Thyroid gland (tissue), 4 donors: Measurements from ENCODE around the gene INPP5B. TPM values are rescaled to one million over a fixed set of nuclear protein-coding genes. Genes with fewer than 3 reads are reported as not detected.

Source experiments
- DNase-seq, 2 donors: peaks; one replicate each; pipeline ENCODE4 v3.0.0-alpha.2; 2019
- H3K27ac ChIP-seq, 3 donors: fragments of 200-600 bp; sonication (generic); 1 replicate in 2 of 3; 2 replicates in 1 of 3; pipeline ENCODE4 v1.5.1; 2016 to 2019; ENCODE audit warnings: mild to moderate bottlenecking in 1 of 3, moderate library complexity in 1 of 3
- H3K27me3 ChIP-seq: fragments of 200-600 bp; sonication (generic); one replicate; pipeline ENCODE4 v1.5.1; 2019
- H3K36me3 ChIP-seq, 2 donors: fragments of 200-600 bp; sonication (generic); one replicate each; pipeline ENCODE4 v1.5.1; 2016 to 2019
- H3K4me1 ChIP-seq, 2 donors: fragments of 200-600 bp; sonication (generic); one replicate each; pipeline ENCODE4 v1.5.1; 2017 to 2019
- H3K4me3 ChIP-seq, 3 donors: fragments of 200-600 bp; sonication (generic); replicated peaks in 1 of 3; 1 replicate in 2 of 3; 2 replicates in 1 of 3; pipeline ENCODE4 v1.5.1; 2016; ENCODE audit warnings: mild to moderate bottlenecking in 1 of 3
- H3K9me3 ChIP-seq: fragments of 200-600 bp; sonication (generic); one replicate; pipeline ENCODE4 v1.5.1; 2017
- POLR2A ChIP-seq, 2 donors: fragments of 450-650 bp; IDR thresholded peaks; one replicate each; pipeline ENCODE4 v1.6.1; 2017; ENCODE audit warnings: antibody characterized with exemption in 2 of 2, mild to moderate bottlenecking in 2 of 2, moderate library complexity in 1 of 2
- whole genome bisulfite sequencing, 2 donors: methylation state at CpG; one replicate each; pipeline ENCODE4 v1.1.5; 2017; 5-methylcytosine and 5-hydroxymethylcytosine counted together
- intact Hi-C: fragments of 100-400 bp; cut with DNase I; formaldehyde crosslinking; loops from one replicate; pipeline ENCODE4 v1.15.1; 2023
- total RNA-seq, 4 donors: library from RNA; depleted of rRNA; stranded (reverse); fragments of >200 nt; gene quantifications; one replicate each; pipeline ENCODE4 v1.2.3, GENCODE V29; 2016
- TF ChIP-seq, protein P1 (sequence below), 6 experiments: fragments of 200-600 bp in 3 of 6; fragments of 450-650 bp in 3 of 6; sonication (generic) in 3 of 6; IDR thresholded peaks; one replicate each; pipeline ENCODE4 v1.5.1; 2016 to 2019; ENCODE audit warnings: antibody characterized with exemption in 6 of 6, mild to moderate bottlenecking in 2 of 6, inconsistent platforms in 1 of 6, moderate library complexity in 1 of 6

The INPP5B gene
- total RNA-seq, 4 donors from 2014 or later, result 24.7 to 42.5 (median 30.8) TPM

DNA sequence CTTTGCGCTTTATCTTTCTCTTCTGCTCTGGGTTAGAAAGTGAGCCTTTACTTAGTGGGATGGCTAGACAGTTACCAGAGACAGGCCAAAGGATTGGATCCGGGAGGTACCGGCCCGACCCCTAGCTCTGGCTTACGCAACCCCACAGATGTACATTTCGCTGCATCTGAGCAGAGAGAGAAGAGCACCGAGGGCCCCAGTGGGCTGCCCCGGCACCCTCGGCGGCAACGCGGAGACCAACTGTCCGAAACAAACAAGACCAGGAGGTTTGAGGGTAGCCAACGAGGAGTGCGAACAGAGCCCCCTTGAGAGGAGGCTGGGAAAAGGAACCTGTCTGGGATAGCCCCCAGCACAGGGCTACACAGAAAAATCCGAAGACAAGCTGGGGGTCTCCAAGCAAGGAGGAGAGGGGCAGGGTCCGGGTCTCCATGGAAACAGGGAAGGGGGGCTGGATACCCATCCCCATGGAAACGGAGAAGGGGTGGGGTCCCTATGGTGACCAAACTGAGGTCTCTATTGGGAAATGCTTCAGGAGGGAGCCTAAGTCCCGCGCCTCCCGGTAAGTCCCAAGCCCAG is 87.8 kb downstream of the INPP5B start:
- 3% methylated on average over 21 of the region's 21 CpGs for WGBS, 2 donors
- Histone ChIP-seq H3K36me3 (peaks cover 7 to 12% of the 10 kb centered on the region in 2 donors), H3K9me3 (no peaks in the 10 kb centered on the region), H3K27me3 (no peaks in the 10 kb centered on the region), H3K4me1 (peaks cover 7 to 12% of the 10 kb centered on the region in 2 donors), H3K27ac (peak overlapping the region; percentile 21 to 86 (median 83)), H3K4me3 (peak overlapping the region; percentile 57 to 93 (median 77))
- TF ChIP-seq, protein P1, sequence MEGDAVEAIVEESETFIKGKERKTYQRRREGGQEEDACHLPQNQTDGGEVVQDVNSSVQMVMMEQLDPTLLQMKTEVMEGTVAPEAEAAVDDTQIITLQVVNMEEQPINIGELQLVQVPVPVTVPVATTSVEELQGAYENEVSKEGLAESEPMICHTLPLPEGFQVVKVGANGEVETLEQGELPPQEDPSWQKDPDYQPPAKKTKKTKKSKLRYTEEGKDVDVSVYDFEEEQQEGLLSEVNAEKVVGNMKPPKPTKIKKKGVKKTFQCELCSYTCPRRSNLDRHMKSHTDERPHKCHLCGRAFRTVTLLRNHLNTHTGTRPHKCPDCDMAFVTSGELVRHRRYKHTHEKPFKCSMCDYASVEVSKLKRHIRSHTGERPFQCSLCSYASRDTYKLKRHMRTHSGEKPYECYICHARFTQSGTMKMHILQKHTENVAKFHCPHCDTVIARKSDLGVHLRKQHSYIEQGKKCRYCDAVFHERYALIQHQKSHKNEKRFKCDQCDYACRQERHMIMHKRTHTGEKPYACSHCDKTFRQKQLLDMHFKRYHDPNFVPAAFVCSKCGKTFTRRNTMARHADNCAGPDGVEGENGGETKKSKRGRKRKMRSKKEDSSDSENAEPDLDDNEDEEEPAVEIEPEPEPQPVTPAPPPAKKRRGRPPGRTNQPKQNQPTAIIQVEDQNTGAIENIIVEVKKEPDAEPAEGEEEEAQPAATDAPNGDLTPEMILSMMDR (IDR thresholded peaks at IDR 0.05), result no peak
- TF ChIP-seq POLR2A (IDR thresholded peaks at IDR 0.05), result no peak
- peak in 1 of 2 donors; percentile 7 for DNase-seq
- intact Hi-C loops, result no loop called here

DNA sequence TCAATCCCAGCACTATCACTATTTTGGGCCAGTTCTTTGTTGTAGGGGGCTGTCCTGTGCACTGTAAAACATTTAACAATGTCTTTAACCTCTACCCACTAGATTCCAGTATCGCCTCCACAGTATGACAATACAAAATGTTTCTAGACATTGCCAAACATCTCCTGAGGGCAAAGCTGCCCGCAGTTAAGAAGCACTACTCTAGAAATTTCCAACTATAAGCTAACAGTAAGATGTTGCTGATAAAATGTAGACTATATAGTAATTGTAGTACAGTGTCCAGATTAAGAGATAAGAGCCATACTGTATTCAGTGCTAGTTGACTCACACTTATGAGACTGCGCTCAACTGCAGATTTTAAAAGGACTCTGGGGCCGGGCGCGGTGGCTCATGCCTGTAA is 92.4 kb downstream of the INPP5B start:
- peaks cover 0 to 12% of the 10 kb centered on the region in 2 donors for H3K36me3 ChIP-seq
- no peak overlapping the region for H3K27ac ChIP-seq
- no peak for DNase-seq
- no peaks in the 10 kb centered on the region for H3K9me3 ChIP-seq
- H3K4me1 ChIP-seq, result peaks cover 13 to 17% of the 10 kb centered on the region in 2 donors
- TF ChIP-seq, protein P1 (IDR thresholded peaks at IDR 0.05), result no peak
- TF ChIP-seq POLR2A (IDR thresholded peaks at IDR 0.05), result no peak
- WGBS, 2 donors, result 95 to 98% methylated on average over 6 of the region's 6 CpGs
- no peak overlapping the region for H3K4me3 ChIP-seq
- intact Hi-C loops, result no loop called here
- no peaks in the 10 kb centered on the region for H3K27me3 ChIP-seq

DNA sequence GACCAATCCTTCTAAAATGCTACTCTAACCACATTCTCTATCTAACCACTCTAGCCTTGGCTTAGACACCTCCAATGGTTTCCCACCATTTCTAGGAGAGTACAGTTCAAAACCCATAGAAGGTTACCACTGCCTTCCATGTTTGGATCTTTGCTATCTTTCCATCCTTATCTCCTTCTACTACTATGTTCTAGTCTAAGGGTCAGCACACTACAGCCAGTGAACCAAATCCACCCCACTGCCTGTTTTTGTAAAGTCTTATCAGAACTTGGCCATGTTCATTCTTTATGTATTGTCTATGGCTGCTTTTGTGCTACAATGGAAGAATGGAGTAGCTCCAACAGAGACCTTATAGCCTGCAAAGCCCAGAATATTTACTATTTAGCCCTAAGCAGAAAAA is 93.7 kb downstream of the INPP5B start:
- Histone ChIP-seq H3K36me3 (peaks cover 0 to 12% of the 10 kb centered on the region in 2 donors), H3K4me3 (no peak overlapping the region), H3K4me1 (peaks cover 7 to 13% of the 10 kb centered on the region in 2 donors), H3K9me3 (no peaks in the 10 kb centered on the region), H3K27me3 (no peaks in the 10 kb centered on the region), H3K27ac (no peak overlapping the region)
- intact Hi-C loops, result no loop called here
- TF ChIP-seq, protein P1 (IDR thresholded peaks at IDR 0.05), result no peak
- no peak for TF ChIP-seq POLR2A (IDR thresholded peaks at IDR 0.05)
- DNase-seq, result no peak

DNA sequence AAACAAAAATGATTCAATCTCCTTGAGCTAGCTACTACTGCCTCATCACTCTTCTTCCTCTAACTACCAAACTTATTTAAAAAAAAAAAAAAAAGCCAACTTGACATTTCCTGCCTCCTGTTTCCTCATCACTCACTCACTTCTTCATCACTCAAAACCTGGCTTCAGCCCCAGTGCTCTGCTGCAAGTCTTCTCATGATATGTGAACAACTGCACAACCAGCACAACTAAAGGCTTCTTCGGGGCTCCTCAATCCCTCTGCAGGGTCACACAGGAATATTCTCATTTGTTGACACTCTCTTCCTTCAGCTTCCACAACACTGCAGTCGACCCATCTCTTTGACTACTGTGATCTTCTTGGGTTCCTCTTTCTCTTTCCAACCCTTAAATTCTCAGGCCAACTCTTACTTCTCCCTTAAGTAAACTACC is 95.1 kb downstream of the INPP5B start:
- H3K4me1 ChIP-seq, result peaks cover 7 to 11% of the 10 kb centered on the region in 2 donors
- no peak for TF ChIP-seq POLR2A (IDR thresholded peaks at IDR 0.05)
- TF ChIP-seq, protein P1 (IDR thresholded peaks at IDR 0.05), result no peak

DNA sequence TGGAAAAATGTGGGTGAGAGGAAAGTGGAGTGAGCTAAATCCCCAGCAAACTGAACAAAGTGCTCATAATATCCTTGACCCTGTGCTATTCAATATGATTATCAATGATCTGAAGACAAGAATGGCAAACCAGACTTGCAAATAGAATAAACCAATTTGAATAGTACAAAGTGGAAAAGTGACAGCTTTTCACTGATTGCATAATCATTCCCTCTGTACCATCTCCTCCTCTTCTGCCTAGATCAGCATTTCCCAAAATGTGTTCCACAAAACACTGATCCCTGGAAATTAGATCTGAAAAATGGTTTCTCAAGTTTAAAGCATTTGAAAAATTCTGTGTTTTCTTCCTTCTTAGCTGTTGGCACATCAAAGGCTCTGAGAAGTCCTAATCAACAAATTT is 95.6 kb downstream of the INPP5B start:
- Histone ChIP-seq H3K27me3 (no peaks in the 10 kb centered on the region), H3K4me3 (no peak overlapping the region), H3K9me3 (no peaks in the 10 kb centered on the region), H3K4me1 (peaks cover 7 to 11% of the 10 kb centered on the region in 2 donors), H3K36me3 (peaks cover 0 to 5% of the 10 kb centered on the region in 2 donors), H3K27ac (no peak overlapping the region)
- DNase-seq, result no peak
- TF ChIP-seq, protein P1 (IDR thresholded peaks at IDR 0.05), result no peak
- TF ChIP-seq POLR2A (IDR thresholded peaks at IDR 0.05), result no peak
- intact Hi-C loops, result no loop called here

More for the DNA sequence above, 95.1 kb downstream of the INPP5B start:
- Histone ChIP-seq H3K27me3 (no peaks in the 10 kb centered on the region), H3K36me3 (peaks cover 0 to 6% of the 10 kb centered on the region in 2 donors), H3K27ac (no peak overlapping the region), H3K9me3 (no peaks in the 10 kb centered on the region), H3K4me3 (no peak overlapping the region)
- 71 to 79% methylated on average over 2 of the region's 2 CpGs for WGBS, 2 donors
- intact Hi-C loops, result no loop called here
- no peak for DNase-seq
